Measurements from ENCODE around the gene SPINT3. TPM values are rescaled to one million over a fixed set of nuclear protein-coding genes. Genes with fewer than 3 reads are reported as not detected.

The SPINT3 gene
- total and polyA plus RNA-seq, 2 of the 8 experiments (the other 6 are each of a cell fraction or from before 2014, with no cell fraction given), result not detected

DNA sequence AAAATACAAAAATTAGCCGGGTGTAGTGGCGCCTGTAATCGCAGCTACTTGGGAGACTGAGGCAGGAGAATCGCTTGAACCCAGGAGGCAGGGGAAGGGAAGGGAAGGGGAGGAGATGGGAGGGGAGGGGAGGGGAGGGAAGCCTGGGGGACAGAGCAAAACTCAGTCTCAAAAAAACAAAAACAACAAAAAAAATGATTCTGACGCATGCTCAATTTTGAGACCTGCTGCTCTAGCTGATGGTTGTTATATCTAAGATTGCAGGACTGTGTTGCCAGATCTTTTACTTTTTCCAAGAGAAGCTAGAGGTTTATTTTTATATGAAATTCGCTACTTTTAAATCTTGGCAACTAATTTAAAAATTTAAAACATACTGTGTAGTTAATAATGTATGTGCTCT is 48.2 kb downstream of the SPINT3 start:
- Histone ChIP-seq H3K23me2 (ENCODE audit: low read depth, low read length) (peaks cover 11% of the 10 kb centered on the region; the same call in 1 of the 2 replicates), H3K4me3 (ENCODE audit: extremely low read depth in 1 of 4, insufficient read depth in 2 of 4, low read depth in 3 of 4, low read length in 4 of 4) (no peak overlapping the region), H3K18ac (ENCODE audit: extremely low read depth, low read length) (no peak overlapping the region), H3K4me1 (replicated peaks in 1 of 4; ENCODE audit: control insufficient read depth in 3 of 4, insufficient read depth in 4 of 4, low read length in 3 of 4) (peaks cover 2 to 20% (median 7%) of the 10 kb centered on the region in 4 experiments), H2AK5ac (ENCODE audit: low read depth, low read length) (no peak overlapping the region), H2BK12ac (ENCODE audit: low read depth, low read length) (no peak overlapping the region), H3K56ac (replicated peaks; ENCODE audit: insufficient read length, low read depth, low read length) (no peak overlapping the region), H3K4me2 (ENCODE audit: insufficient read depth in 1 of 2, low read depth in 2 of 2, low read length in 2 of 2) (no peak overlapping the region), H2BK20ac (ENCODE audit: low read length) (no peak overlapping the region), H3K9ac (replicated peaks in 1 of 4; ENCODE audit: extremely low read depth in 1 of 4, low read depth in 3 of 4, low read length in 3 of 4) (no peak overlapping the region), H4K8ac (ENCODE audit: extremely low read depth, insufficient read depth, low read length) (no peak overlapping the region), H3K79me1 (ENCODE audit: low read depth, low read length) (no peaks in the 10 kb centered on the region), H3K4ac (replicated peaks; ENCODE audit: insufficient read length, low read depth, low read length) (no peak overlapping the region), H3K36me3 (ENCODE audit: control insufficient read depth in 2 of 4, insufficient read depth in 4 of 4, low read length in 3 of 4) (no peaks in the 10 kb centered on the region), H4K20me1 (replicated peaks in 1 of 2; ENCODE audit: control insufficient read depth in 1 of 2, insufficient read depth in 2 of 2, low read length in 2 of 2) (no peaks in the 10 kb centered on the region), H3K27me3 (replicated peaks in 1 of 4; ENCODE audit: control insufficient read depth in 3 of 4, extremely low read depth in 1 of 4, insufficient read depth in 3 of 4, low read length in 3 of 4) (peaks cover 0 to 4% (median 1%) of the 10 kb centered on the region in 4 experiments; a peak in 3 of 7 replicates), H3K27ac (ENCODE audit: low read depth, low read length) (no peak overlapping the region), H2BK5ac (ENCODE audit: low read depth, low read length) (no peak overlapping the region), H2BK120ac (replicated peaks; ENCODE audit: low read depth, low read length) (no peak overlapping the region), H3K79me2 (ENCODE audit: control insufficient read depth in 1 of 2, insufficient read depth in 2 of 2, low read length in 2 of 2) (no peaks in the 10 kb centered on the region), H3K9me3 (ENCODE audit: insufficient read depth in 2 of 2, low read depth in 1 of 2, low read length in 1 of 2) (no peaks in the 10 kb centered on the region), H3K14ac (ENCODE audit: insufficient read length) (no peak overlapping the region), H4K5ac (ENCODE audit: insufficient read length, low read depth, low read length) (no peak overlapping the region), H2BK15ac (ENCODE audit: low read length) (no peak overlapping the region), H3K23ac (ENCODE audit: insufficient read length) (no peak overlapping the region), H2AFZ (ENCODE audit: low read length) (no peak overlapping the region), H4K91ac (replicated peaks; ENCODE audit: insufficient read length, low read length) (no peak overlapping the region)
- no peak for DNase-seq (ENCODE audit: low read depth in 1 of 2, low spot score in 2 of 2)
- 89% methylated on average over 6 of the region's 6 CpGs; no CpG with 5 or more reads in 1 of the 2 experiments for WGBS, 2 experiments (ENCODE audit: extremely low coverage in 1 of 2, insufficient coverage in 1 of 2, insufficient read length in 1 of 2, insufficient replicate concordance in 2 of 2, low coverage in 1 of 2, low lambda C conversion rate in 2 of 2, missing lambda C conversion rate in 1 of 2)
- no peak for FAIRE-seq
- TF ChIP-seq, protein P1, sequence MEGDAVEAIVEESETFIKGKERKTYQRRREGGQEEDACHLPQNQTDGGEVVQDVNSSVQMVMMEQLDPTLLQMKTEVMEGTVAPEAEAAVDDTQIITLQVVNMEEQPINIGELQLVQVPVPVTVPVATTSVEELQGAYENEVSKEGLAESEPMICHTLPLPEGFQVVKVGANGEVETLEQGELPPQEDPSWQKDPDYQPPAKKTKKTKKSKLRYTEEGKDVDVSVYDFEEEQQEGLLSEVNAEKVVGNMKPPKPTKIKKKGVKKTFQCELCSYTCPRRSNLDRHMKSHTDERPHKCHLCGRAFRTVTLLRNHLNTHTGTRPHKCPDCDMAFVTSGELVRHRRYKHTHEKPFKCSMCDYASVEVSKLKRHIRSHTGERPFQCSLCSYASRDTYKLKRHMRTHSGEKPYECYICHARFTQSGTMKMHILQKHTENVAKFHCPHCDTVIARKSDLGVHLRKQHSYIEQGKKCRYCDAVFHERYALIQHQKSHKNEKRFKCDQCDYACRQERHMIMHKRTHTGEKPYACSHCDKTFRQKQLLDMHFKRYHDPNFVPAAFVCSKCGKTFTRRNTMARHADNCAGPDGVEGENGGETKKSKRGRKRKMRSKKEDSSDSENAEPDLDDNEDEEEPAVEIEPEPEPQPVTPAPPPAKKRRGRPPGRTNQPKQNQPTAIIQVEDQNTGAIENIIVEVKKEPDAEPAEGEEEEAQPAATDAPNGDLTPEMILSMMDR (IDR thresholded peaks at IDR 0.05; ENCODE audit: control extremely low read depth in 1 of 3, insufficient read depth in 1 of 3, low read depth in 1 of 3, low read length in 3 of 3), result no peak
- no peak for TF ChIP-seq SP4 (IDR thresholded peaks at IDR 0.05; ENCODE audit: low read length)
- TF ChIP-seq BACH1 (IDR thresholded peaks at IDR 0.05; ENCODE audit: low read length), result no peak
- no peak for TF ChIP-seq JUN (IDR thresholded peaks at IDR 0.05; ENCODE audit: low read depth, low read length)
- TF ChIP-seq, protein P2, sequence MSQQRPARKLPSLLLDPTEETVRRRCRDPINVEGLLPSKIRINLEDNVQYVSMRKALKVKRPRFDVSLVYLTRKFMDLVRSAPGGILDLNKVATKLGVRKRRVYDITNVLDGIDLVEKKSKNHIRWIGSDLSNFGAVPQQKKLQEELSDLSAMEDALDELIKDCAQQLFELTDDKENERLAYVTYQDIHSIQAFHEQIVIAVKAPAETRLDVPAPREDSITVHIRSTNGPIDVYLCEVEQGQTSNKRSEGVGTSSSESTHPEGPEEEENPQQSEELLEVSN (IDR thresholded peaks at IDR 0.05), result no peak
- TF ChIP-seq KDM4A (IDR thresholded peaks at IDR 0.05; ENCODE audit: low read depth, low read length, severe bottlenecking), result no peak
- TF ChIP-seq KDM1A (IDR thresholded peaks at IDR 0.05; ENCODE audit: borderline replicate concordance, low read length), result no peak
- no peak for TF ChIP-seq PHF8 (conservative IDR thresholded peaks at IDR 0.05; ENCODE audit: low read depth, low read length)
- ChIA-PET POLR2A (ENCODE audit: partially characterized antibody) (interaction anchor here (1.2 kb wide), 1 partner anchor 20 kb away, joined by 3 read pairs; no protein-coding TSS in a partner anchor), CTCF (ENCODE audit: partially characterized antibody) (interaction anchor here (0.7 to 18.5 kb wide), 9 partner anchors 8 to 304 kb away, joined by 3 to 317 read pairs (median 8); no protein-coding TSS in a partner anchor)
